CMK (cell line): Measurements from ENCODE around the gene HOXD3.

ENCODE experiments used
- DNase-seq: peaks from one replicate; pipeline ENCODE4 v3.0.0-alpha.2; 2010; ENCODE audit warnings: low read depth

The HOXD3 gene

DNA sequence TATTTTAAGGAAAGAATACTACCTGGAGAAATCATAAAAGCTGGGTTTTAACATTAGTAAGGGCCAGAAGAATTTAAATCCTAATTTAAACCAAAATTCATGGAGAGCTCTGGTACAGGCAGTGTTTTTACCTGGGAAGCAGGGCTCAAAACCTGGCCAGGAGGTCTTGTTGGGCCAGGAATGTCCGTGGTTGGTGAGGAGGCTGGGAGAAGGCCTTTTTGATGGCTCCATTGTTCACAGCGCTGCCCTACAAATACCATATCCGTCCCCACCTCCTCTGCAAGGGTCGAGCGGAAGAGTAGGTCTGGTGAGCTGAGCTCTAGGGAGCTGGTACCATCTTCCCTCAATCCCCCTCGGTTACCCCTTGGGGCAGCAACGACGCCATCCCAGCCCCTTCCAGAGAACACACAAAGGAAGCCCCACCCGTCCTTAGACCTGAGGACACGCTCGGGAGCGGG, 20.5 kb downstream of the HOXD3 start:
- DNase-seq, result no peak

DNA sequence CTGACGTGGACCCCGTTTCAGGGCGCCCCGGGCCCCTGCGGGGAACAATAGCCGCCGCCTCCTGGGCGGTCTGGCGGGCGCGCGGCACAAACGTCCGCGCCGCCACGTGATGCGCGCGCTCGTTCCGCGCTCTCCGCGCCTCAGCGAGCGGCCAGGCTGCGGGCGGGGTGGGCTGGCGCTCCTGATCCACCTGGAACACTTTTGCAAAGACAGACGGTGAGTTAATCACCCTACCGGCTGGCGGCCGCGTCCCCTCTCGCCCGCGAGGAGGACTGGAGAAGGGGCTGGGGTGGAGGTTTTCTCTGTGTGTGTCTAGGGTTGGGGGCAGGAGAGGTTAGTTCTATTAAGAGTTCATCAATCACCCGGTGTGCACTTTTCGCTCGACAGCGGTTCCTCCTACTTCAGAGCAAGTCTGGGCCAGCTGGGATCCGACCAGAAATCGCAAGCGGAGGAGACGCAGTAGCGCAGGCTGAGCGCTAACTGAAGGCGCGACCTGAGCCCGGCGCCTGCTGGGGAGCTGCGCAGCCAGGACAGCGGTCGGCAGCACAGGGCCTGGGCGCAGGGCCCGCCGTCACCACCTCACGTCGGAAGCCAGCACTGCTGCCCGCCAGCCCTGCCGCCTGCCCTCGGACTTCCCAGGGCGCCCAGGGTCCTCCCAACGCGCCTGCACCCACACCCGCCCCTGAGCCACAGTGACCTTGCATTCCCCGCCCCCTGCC, 21.1 kb downstream of the HOXD3 start:
- no peak for DNase-seq

DNA sequence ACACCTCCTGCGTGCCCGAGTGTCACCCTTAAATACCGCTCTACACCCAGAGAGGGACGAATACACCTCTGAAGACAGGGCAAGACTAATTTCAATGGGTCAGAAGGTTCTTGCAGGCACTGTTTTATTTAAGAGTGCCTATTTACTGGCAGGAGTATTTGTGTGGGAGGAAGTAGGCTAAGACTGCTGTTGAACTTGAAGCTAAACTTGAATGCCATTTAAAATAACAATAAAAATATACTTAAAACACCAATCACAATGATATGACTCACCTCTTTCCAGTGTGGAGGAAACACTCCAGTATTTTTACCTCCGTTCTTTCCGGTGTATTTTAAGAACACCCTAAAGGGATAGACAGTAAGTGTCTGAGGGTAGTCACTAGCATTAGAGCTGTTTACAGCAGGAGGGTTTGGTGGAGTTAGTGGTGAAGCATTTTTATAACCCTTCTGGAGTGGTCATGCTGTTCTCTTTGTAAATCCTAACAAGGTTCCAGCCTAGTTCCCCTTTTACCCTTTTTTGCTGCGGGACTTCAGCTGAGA, 21.7 kb downstream of the HOXD3 start:
- DNase-seq, result no peak

DNA sequence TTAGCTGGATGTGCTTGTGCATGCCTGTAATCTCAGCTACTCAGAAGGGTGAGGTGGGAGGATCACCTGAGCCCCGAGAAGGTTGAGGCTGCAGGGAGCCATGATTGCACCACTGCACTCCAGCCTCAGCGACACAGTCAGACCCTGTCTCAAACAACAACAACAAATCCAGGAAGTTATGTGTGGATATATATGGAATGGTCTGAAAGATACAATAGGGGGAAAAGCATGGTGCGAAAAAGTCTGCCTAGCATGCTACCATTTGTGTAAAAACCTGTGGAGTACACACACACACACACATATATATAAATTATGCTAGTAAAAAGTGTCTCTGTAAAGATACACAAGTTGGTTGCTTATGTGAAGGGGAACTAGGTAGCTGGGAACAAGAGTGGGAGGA, 24.4 kb downstream of the HOXD3 start:
- DNase-seq, result no peak

DNA sequence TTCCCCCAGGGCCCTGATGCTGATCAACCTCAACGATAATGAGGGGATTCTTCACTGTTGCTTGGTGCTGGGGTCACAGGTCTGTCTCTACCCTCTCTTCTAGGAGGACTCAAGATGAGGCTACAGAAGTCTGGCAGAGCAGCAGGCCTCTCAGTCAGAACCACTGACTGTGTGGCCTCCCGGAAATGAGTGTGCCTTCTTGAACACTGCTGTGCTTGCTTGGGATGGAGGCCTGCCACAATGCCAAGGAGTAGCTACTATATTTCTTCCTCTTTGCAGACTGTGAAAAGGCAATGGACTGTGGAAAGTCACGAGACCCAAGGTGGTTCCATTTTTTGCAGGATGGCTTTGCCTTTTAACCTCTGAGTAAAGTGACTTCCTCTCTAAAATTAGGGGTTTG, 25.6 kb downstream of the HOXD3 start:
- DNase-seq, result no peak

DNA sequence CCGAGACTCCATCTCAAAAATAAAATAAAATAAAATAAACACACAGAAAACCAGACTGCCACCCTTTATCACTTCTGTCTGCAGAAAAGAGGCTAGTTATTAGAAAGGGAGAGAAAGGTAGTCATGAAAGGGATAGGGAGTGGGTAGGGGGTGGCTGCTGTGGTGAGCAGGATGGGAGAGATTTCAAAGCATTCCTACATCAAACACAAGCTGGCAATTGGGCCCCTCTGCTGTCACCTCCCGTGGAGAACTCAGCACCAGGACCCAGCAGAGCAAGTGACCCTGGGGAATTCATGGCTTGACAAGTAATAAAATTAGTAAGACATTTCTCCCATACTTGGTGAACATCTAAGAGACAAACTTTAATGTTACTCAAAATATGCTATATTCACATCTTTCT, 27.6 kb downstream of the HOXD3 start:
- DNase-seq, result no peak

DNA sequence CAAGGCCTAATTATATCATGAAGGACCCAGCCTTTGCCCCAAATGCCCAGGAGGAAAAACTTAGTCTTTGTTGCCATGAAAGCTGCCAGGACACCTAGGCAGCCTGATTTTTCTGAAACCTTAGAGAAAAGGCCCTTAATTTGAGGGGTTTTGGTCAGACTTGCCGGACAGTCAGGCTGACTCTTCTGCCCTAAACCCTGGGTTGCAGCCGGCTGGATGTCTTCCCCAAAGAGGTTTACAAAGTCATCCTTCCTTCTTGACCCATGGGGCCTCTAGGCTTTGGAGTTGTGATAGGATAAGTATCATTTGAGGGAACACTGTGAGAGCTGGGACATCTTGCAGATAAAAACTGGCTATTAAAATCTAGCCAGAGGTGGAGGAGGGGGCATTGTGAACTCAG, 28.9 kb downstream of the HOXD3 start:
- no peak for DNase-seq

DNA sequence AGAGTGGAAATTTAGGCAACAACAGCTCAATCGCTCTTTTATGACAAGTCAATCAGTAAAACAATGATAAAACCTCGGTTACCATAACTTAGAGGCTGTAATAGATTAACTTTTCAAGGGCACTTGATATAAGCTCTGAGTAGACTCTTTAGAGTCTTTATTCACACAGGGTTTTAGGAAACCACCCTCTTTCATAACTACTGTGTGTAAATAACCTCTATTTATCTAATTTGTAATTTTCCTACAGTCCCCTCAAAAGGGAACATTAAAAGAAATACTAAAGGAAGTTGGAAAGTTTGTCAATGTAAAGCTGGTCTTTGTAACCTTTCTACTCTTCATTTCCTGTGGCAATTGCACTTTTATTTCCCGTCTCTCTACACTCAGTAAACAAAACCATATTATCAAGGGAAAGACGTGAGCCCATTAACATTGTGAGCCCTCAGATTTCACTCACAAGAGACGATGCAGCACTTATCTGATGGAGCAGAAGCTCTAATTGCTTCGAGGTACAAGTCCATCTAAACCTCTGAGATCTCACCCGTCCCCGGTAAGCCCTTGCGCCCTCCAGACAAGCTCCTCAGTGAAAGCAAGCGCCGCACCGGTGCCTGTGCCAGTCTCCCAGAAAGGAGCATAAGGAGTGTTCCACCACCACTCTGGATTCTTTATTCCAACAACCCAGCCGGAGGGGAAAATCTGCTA, 30.2 kb downstream of the HOXD3 start:
- no peak for DNase-seq

DNA sequence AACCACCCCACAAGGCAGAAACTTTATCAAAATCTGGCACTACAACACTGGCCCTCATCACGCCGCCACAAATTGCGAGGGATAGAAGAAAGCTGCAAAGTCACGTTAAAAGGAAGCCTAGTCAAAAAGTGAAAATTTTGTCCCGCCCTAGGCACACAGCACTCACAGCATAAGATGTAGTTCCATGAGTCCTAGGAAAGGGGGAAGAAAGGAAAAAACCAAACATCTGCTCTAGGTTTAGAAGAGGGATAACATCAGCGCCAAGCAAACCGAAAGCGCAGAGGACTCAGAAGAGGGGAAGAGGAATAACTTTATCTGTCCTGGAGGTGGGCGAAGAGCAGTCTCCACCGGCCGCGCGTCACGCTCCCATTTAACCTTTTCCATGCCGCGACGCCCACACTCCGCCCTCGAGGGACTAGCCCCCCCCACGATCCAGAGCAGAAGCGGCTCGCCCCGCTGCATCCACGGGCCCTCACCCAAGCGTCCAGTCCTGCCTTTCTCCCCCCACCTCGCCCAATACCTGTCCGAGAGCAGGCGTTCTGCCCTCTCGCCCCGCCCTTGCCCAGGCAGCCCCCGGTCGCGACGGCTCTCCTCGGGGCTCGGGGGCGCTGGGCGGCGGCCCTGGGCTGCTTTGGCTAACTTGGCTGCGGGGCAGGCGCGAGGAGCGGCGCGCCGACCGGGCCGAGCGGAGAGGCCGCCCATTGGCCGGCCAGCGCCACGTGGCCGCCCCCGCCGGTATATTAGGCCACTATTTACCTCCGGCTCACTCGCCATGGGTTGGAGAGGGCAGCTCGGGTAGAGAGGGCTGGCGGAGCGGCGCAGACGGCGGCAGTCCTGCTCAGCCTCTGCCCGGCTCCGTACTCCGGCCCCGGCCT, 31.0 kb downstream of the HOXD3 start, which contains the start of gene HOXD1:
HOXD1 (plus strand) TSS at position 770 of the 875 bp plus-strand sequence. CDS start 134 bp downstream, outside the sequence.
- no peak for DNase-seq

DNA sequence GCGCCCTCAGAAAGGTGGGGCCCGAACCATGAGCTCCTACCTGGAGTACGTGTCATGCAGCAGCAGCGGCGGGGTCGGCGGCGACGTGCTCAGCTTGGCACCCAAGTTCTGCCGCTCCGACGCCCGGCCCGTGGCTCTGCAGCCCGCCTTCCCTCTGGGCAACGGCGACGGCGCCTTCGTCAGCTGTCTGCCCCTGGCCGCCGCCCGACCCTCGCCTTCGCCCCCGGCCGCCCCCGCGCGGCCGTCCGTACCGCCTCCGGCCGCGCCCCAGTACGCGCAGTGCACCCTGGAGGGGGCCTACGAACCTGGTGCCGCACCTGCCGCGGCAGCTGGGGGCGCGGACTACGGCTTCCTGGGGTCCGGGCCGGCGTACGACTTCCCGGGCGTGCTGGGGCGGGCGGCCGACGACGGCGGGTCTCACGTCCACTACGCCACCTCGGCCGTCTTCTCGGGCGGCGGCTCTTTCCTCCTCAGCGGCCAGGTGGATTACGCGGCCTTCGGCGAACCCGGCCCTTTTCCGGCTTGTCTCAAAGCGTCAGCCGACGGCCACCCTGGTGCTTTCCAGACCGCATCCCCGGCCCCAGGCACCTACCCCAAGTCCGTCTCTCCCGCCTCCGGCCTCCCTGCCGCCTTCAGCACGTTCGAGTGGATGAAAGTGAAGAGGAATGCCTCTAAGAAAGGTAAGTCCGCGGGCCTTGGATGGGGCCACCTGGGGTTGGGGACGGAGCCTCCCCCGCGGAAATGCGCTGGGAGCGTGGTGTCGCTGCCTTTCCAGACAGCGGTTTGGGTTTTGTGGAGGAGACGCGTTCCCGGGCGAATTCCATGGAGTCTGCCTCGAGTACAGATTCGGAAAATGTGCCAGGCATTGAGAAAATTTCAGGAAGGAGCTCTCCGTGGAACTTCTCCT, 31.9 kb downstream of the HOXD3 start:
- DNase-seq, result no peak

DNA sequence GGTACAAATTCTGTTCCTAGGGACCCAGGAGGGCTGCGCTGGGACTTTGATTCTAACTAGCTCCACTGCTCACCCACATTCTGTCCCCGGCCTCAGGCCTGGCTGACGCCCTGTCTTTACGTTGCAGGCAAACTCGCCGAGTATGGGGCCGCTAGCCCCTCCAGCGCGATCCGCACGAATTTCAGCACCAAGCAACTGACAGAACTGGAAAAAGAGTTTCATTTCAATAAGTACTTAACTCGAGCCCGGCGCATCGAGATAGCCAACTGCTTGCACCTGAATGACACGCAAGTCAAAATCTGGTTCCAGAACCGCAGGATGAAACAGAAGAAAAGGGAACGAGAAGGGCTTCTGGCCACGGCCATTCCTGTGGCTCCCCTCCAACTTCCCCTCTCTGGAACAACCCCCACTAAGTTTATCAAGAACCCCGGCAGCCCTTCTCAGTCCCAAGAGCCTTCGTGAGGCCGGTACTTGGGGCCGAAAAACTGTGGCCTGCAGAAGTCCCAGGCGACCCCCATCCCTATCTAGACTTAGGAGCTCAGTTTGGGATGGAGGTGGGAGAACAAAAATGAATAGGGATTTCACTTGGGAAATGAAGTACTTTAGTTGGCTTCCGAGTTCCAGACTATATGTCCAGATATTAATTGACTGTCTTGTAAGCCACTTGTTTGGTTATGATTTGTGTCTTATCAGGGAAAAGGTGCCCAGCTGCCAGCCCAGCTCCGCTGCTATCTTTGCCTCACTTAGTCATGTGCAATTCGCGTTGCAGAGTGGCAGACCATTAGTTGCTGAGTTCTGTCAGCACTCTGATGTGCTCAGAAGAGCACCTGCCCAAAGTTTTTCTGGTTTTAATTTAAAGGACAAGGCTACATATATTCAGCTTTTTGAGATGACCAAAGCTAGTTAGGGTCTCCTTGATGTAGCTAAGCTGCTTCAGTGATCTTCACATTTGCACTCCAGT, 32.9 kb downstream of the HOXD3 start:
- no peak for DNase-seq

DNA sequence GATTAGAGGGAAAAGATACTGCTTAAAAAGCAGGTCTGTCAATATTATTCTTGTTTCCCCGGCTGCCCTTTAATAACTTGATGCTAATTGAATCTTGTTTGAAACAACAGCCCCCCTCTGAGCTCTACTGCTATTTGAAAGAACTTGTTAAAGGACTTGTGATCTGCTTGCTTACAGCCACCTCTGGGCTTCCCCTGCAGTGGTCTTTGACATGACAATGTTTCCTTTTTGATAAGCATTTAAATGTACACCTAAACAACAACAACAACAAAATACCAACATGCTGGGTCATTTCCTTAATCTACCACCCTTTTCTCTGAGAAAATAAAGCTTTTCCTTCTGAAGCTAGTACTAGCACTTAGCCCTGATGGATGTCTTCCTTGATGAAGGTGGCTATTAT, 35.2 kb downstream of the HOXD3 start:
- DNase-seq, result no peak

DNA sequence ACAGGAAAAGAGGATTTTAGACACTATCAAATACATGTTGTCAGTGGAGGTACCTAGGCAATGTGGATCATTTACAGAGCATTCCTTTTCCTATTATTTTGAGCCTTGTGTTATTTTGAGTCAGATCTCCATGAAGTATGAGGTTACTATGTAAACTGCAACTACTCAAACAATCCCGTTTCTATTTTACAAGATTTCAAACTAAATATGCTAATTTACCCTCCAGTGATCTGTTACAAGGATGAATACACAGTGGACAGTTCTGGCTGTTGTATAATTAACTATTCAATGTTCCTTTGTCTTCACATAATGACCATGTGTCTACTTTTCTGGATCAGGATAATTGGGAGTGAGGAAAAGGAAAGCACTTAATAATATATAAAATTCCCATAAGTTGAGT, 35.9 kb downstream of the HOXD3 start:
- no peak for DNase-seq

DNA sequence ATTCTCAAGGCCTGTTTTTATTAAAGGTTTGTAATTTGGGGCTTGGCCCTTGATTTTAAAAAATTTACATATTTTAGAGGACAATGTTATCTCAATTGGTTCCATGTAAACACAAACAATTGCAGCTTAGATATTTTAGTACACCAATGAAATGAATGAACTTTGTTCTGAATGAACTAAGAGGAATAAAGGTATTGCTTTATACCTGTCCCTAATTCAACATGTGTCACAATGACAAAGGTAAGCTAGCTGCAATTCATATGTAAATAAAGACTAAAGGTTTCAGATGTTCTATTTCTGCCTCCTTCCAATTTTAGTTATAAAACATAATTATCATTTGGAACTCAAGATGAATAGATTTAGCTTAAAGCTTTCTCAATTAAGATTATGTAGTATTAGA, 42.8 kb downstream of the HOXD3 start:
- no peak for DNase-seq

DNA sequence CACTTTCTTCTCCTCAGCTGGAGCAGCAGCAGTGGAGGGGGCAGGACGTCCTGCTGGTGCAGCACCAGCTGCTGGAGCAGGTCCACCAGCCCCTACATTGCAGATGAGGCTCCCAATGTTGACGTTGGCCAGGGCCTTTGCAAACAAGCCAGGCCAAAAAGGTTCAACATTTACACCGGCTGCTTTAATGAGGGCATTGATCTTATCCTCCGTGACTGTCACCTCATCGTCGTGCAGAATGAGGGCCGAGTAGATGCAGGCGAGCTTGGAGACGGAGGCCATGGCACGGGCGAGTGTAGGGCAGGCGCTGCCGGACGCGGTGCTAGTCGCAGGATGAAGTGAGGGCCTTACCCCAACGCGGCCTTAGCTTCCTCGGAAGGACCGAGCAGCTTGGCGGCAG, 43.9 kb downstream of the HOXD3 start:
- DNase-seq, result no peak

DNA sequence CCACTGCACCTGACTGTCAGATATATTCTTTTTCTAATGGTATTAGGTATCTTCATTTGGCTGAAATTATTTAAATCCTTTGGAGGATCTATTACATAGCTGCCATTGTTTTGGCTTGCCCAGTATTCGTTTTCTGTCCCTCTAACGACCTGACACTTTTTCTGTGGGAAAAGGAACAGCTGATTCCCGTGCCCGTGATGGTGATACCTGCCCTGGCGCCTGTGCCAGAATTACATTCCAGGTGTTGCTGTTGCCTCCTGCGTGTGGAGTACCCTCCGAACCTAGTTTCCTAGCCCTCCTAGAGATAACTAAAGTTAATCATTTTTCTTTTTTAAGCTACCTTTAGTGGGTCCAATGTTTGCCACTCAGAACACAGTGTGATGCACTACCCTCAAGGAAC, 45.4 kb downstream of the HOXD3 start:
- no peak for DNase-seq

DNA sequence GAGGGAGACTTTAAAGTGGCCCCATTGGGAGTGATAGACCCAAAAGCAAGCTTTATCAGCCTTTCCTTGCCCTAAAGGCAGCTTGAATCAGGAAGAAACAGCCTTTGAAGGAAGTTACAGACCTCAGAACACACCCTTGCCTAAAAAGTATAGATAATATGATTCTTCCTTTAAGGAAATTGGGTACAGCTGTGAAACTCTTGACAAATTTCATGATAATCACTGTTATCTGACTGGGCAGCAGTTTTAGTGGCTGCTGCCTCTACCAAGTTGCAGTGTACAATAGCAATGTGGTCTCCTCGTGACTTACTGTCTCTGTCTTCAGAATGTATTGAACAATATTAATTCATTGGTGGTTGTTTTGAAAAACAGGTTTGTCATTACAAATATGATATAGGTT, 48.0 kb downstream of the HOXD3 start:
- DNase-seq, result no peak

DNA sequence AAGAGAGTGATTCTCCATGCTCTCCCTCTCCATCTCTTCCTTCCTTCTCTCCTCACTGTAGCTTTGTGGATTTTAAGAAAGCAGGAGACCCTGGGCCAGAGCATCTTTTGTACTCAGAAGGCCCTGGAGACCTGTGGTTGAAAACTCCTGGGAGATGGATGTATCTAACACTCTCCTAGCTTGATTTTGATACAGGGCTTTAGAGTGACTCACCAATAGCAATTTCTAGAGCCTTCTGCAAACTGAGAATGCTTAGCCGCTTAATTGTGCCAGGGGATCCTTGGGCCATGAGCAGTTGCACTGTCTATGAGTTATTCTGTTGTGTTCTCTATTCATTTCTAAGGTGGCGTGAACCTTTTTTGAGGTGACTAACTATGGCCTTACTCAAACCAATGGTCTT, 49.0 kb downstream of the HOXD3 start:
- no peak for DNase-seq

DNA sequence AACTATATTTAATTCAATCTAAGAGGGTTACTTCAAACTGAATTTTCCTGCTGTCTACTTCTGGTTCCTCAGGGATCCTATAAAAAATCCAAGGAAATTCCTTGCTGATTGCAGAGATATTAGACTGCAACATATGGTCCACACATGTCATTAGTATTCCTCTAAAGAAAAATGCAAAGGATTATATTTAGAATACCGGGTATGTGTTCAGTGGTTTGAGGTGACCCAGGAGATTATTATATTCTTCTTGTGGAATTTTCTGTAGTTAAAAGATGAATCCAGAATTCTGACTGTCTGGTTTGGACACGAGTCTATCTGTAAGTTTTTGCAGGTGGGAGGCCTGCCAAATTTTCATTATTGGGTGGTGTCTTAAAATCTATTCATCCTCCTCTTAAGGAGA, 49.6 kb downstream of the HOXD3 start:
- DNase-seq, result no peak

DNA sequence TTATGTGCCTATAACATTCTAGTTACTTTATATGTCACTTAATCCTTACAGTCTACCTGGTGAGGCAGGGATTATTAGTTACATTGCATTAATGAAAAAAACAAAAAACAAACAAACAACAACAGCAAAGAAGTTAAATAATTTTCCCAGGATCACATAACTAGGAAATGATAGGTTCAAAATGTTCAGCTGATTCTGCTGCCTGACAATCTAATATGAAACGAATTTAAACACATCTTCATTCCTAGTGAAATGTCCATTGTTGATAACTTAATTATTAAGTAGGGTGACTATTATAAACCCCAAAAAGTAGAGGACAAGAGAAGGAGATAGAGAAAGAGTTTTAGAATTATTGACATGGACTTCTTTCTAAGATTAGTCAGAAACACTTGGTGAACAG, 54.0 kb downstream of the HOXD3 start:
- DNase-seq, result no peak
